ENCODE measurements around the gene PRDM16. TPM values are rescaled to one million over a fixed set of nuclear protein-coding genes. Genes with fewer than 3 reads are reported as not detected.
A peak's percentile ranks its signal among the peaks of the same experiment; 100 is the strongest.

PRDM16 gene
- polyA plus RNA-seq, 3 donors, result not detected

GRCh38 chr1:3070644-3071564 lies 1.9 kb downstream of the PRDM16 start:
- H3K9me3 ChIP-seq (replicated peaks in 1 of 2; ENCODE audit: control insufficient read depth in 1 of 2, insufficient read depth in 1 of 2, low read length in 2 of 2), result peaks cover 0 to 10% of the 10 kb centered on the region in 2 donors
- peaks cover 59 to 91% (median 63%) of the 10 kb centered on the region in 3 donors for H3K27me3 Mint-ChIP-seq (ENCODE audit: low read depth in 3 of 3)
- no peaks in the 10 kb centered on the region for H4K20me1 ChIP-seq (ENCODE audit: insufficient read depth, low read length)
- H3K79me2 ChIP-seq (ENCODE audit: insufficient read depth, low read length), result no peaks in the 10 kb centered on the region
- intact Hi-C loops (cut with micrococcal nuclease), result no loop called here
- no peak overlapping the region for H3K27ac ChIP-seq (ENCODE audit: low read depth in 1 of 2, low read length in 2 of 2)
- H3K4me1 Mint-ChIP-seq, result peaks cover 5% of the 10 kb centered on the region
- peaks cover 0 to 2% of the 10 kb centered on the region in 2 donors for H3K36me3 Mint-ChIP-seq
- H3K27me3 ChIP-seq (ENCODE audit: control insufficient read depth in 2 of 2, insufficient read depth in 2 of 2, low read length in 2 of 2), result peaks cover 25 to 70% of the 10 kb centered on the region in 2 donors
- peak overlapping the region; percentile 49 for H3K4me2 ChIP-seq (replicated peaks; ENCODE audit: extremely low read depth, low read length, poor library complexity, severe bottlenecking)
- H2AFZ ChIP-seq (ENCODE audit: insufficient read depth, low read depth, low read length, poor library complexity, severe bottlenecking), result no peak overlapping the region
- peaks cover 0 to 15% (median 2%) of the 10 kb centered on the region in 7 donors for H3K9me3 Mint-ChIP-seq
- peak overlapping the region; percentile 61 to 73 for H3K4me3 Mint-ChIP-seq
- TF ChIP-seq CTCF (IDR thresholded peaks at IDR 0.05), result no peak
- no peak for DNase-seq
- no peaks in the 10 kb centered on the region for H3K36me3 ChIP-seq (replicated peaks in 1 of 2; ENCODE audit: control insufficient read depth in 1 of 2, insufficient read depth in 2 of 2, low read length in 2 of 2)
- no peak overlapping the region for H3K9ac ChIP-seq (ENCODE audit: insufficient read depth, low read length, poor library complexity, severe bottlenecking)
- WGBS (ENCODE audit: insufficient coverage), result 6% methylated on average over 97 of the region's 97 CpGs
- peaks cover 0 to 10% of the 10 kb centered on the region in 2 donors for H3K4me1 ChIP-seq (ENCODE audit: control insufficient read depth in 1 of 2, insufficient read depth in 2 of 2, low read length in 2 of 2)
- H3K4me3 ChIP-seq (replicated peaks in 1 of 3; ENCODE audit: low read depth in 2 of 3, low read length in 3 of 3), result peak overlapping the region in 1 of 3 experiments; percentile 48
- no peak overlapping the region for H3K27ac Mint-ChIP-seq

DNA sequence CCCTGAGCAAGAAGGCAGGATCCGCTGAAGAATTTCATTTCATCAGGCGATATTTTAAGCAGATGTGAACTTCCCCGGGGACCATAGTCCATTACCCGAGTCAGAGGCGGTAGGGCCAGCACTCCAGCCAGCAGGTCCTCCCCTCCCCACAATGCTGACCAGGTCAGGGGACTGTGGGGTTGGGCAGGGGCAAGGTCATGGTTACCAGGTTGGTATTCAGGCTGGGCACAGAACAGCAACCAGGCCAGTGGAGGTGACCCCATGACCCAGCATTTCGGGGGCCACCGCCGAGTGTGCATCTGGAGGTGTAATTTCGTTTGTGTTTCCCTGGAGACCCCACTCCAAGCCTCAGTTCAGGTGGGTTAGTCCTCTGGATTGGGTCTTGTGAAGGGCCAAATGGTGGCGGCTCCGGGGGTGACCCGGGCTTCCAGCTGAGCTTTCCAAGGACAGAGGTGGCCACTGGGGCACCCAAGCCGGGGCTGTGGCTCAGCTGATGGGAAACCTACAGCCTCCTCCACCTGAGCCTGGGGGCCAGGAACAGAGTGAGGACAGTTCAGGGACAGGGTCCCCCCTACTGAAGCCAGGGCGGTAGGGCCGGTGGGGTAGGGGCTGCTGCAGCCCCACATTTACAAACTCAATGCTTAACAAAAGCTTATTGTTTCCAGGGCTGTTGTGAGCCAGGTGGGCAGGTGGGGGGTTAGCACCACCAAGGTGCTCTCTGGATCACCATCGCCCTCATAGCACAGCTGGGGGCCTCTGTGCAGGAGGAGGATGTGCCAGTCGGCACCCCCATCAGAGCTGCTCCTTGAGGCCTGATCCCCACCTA lies 2.8 kb downstream of the PRDM16 start:
- H3K36me3 ChIP-seq (replicated peaks in 1 of 2; ENCODE audit: control insufficient read depth in 1 of 2, insufficient read depth in 2 of 2, low read length in 2 of 2), result no peaks in the 10 kb centered on the region
- H3K4me1 ChIP-seq (ENCODE audit: control insufficient read depth in 1 of 2, insufficient read depth in 2 of 2, low read length in 2 of 2), result peaks cover 0 to 10% of the 10 kb centered on the region in 2 donors
- no peak overlapping the region for H3K27ac Mint-ChIP-seq
- peaks cover 25 to 64% of the 10 kb centered on the region in 2 donors for H3K27me3 ChIP-seq (ENCODE audit: control insufficient read depth in 2 of 2, insufficient read depth in 2 of 2, low read length in 2 of 2)
- H3K27me3 Mint-ChIP-seq (ENCODE audit: low read depth in 3 of 3), result peaks cover 57 to 91% (median 64%) of the 10 kb centered on the region in 3 donors
- H4K20me1 ChIP-seq (ENCODE audit: insufficient read depth, low read length), result no peaks in the 10 kb centered on the region
- 81% methylated on average over 9 of the region's 17 CpGs for WGBS (ENCODE audit: insufficient coverage)
- H3K4me2 ChIP-seq (replicated peaks; ENCODE audit: extremely low read depth, low read length, poor library complexity, severe bottlenecking), result no peak overlapping the region
- intact Hi-C loops (cut with micrococcal nuclease), result no loop called here
- peaks cover 0 to 10% of the 10 kb centered on the region in 2 donors for H3K9me3 ChIP-seq (replicated peaks in 1 of 2; ENCODE audit: control insufficient read depth in 1 of 2, insufficient read depth in 1 of 2, low read length in 2 of 2)
- TF ChIP-seq CTCF (IDR thresholded peaks at IDR 0.05), result no peak
- H3K9ac ChIP-seq (ENCODE audit: insufficient read depth, low read length, poor library complexity, severe bottlenecking), result no peak overlapping the region
- H3K9me3 Mint-ChIP-seq, result peaks cover 0 to 15% (median 2%) of the 10 kb centered on the region in 7 donors
- peaks cover 5% of the 10 kb centered on the region for H3K4me1 Mint-ChIP-seq
- H3K4me3 ChIP-seq (replicated peaks in 1 of 3; ENCODE audit: low read depth in 2 of 3, low read length in 3 of 3), result peak overlapping the region in 1 of 3 experiments; percentile 48
- no peak overlapping the region for H3K27ac ChIP-seq (ENCODE audit: low read depth in 1 of 2, low read length in 2 of 2)
- H3K36me3 Mint-ChIP-seq, result peaks cover 0 to 2% of the 10 kb centered on the region in 2 donors
- DNase-seq, result no peak
- no peaks in the 10 kb centered on the region for H3K79me2 ChIP-seq (ENCODE audit: insufficient read depth, low read length)
- H2AFZ ChIP-seq (ENCODE audit: insufficient read depth, low read depth, low read length, poor library complexity, severe bottlenecking), result no peak overlapping the region
- peak overlapping the region in 1 of 2 donors; percentile 69 for H3K4me3 Mint-ChIP-seq

All from CD14-positive monocyte (primary cell).